ENCODE results near the gene TOMT. TPM values are rescaled to one million over a fixed set of nuclear protein-coding genes. Genes with fewer than 3 reads are reported as not detected.
"Not testable (repeated sequence)": the region's sequence is repeated elsewhere in the genome, so short reads cannot be mapped to it uniquely, and the experiment has no call there.

Gene TOMT
- total RNA-seq, 1 experiment from 2014 or later, result not detected

- TF ChIP-seq SMAD4 (CRISPR knock-in tag; IDR thresholded peaks at IDR 0.05), result no peak
- TF ChIP-seq FOXP1 (CRISPR knock-in tag; IDR thresholded peaks at IDR 0.05; ENCODE audit: borderline replicate concordance), result no peak
- TF ChIP-seq NR3C1 (CRISPR knock-in tag; conservative IDR thresholded peaks at IDR 0.05; ENCODE audit: low read depth), result no peak
- no peak for TF ChIP-seq SMAD3 (CRISPR knock-in tag; IDR thresholded peaks at IDR 0.05; ENCODE audit: borderline replicate concordance)
- TF ChIP-seq MAX (CRISPR knock-in tag; IDR thresholded peaks at IDR 0.05), result no peak
- no peak for TF ChIP-seq GRHL2 (CRISPR knock-in tag; IDR thresholded peaks at IDR 0.05; ENCODE audit: insufficient replicate concordance, severe bottlenecking)
- no peak for TF ChIP-seq ZBTB43 (CRISPR knock-in tag; IDR thresholded peaks at IDR 0.05)
- no peak for TF ChIP-seq HMGA2 (CRISPR knock-in tag; IDR thresholded peaks at IDR 0.05)
- no peak for TF ChIP-seq ETV6 (CRISPR knock-in tag; IDR thresholded peaks at IDR 0.05)
- TF ChIP-seq MXD4 (CRISPR knock-in tag; IDR thresholded peaks at IDR 0.05; ENCODE audit: borderline replicate concordance), result no peak
- TF ChIP-seq IRF2 (CRISPR knock-in tag; IDR thresholded peaks at IDR 0.05; ENCODE audit: borderline replicate concordance, low read depth), result no peak
- TF ChIP-seq TEAD1 (CRISPR knock-in tag; IDR thresholded peaks at IDR 0.05), result no peak
- no peaks in the 10 kb centered on the region for H3K4me1 Mint-ChIP-seq
- POLR2A ChIA-PET, result no interaction called here
- no peak overlapping the region for H3K27ac Mint-ChIP-seq
- H3K27me3 Mint-ChIP-seq (ENCODE audit: low read depth), result no peaks in the 10 kb centered on the region; the same call in 1 of the 2 replicates
- ATAC-seq, result no peak
- no peak overlapping the region for H3K4me3 Mint-ChIP-seq
- DNase-seq (ENCODE audit: low spot score), result no peak
- CTCF ChIA-PET, result no interaction called here
- peaks cover 11% of the 10 kb centered on the region for H3K9me3 Mint-ChIP-seq
- 0 out of 2 replicates have a peak, but pooled peaks cover 3% of the 10 kb centered on the region for H3K36me3 Mint-ChIP-seq
Observed at GRCh38 chr11:72150882-72151281, 45.2 kb downstream of the TOMT start.

GRCh38 chr11:72153874-72154273 lies 48.1 kb downstream of the TOMT start:
- CTCF ChIA-PET, result interaction anchor here (1.2 to 2.1 kb wide), 3 partner anchors 10 to 129 kb away, joined by 4 to 12 read pairs (median 10); no protein-coding TSS in a partner anchor
- POLR2A ChIA-PET; H3K4me1 Mint-ChIP-seq; DNase-seq (ENCODE audit: low spot score); H3K36me3 Mint-ChIP-seq; H3K4me3 Mint-ChIP-seq; H3K27ac Mint-ChIP-seq; H3K27me3 Mint-ChIP-seq (ENCODE audit: low read depth); ATAC-seq: not testable (repeated sequence)
- H3K9me3 Mint-ChIP-seq, result peaks cover 11% of the 10 kb centered on the region

- H3K4me3 Mint-ChIP-seq, result no peak overlapping the region
- H3K27me3 Mint-ChIP-seq (ENCODE audit: low read depth), result peaks cover 12% of the 10 kb centered on the region
- no peaks in the 10 kb centered on the region for H3K4me1 Mint-ChIP-seq
- DNase-seq (ENCODE audit: low spot score) (no peak), ATAC-seq (no peak)
- POLR2A ChIA-PET, result no interaction called here
- CTCF ChIA-PET, result interaction anchor here (2.1 kb wide), 2 partner anchors 11 to 130 kb away, joined by 10 to 12 read pairs; no protein-coding TSS in a partner anchor
- peaks cover 11% of the 10 kb centered on the region for H3K9me3 Mint-ChIP-seq
- TF ChIP-seq ZNF423 (CRISPR knock-in tag; IDR thresholded peaks at IDR 0.05) (no peak), JAZF1 (CRISPR knock-in tag; IDR thresholded peaks at IDR 0.05) (no peak), ZNF219 (CRISPR knock-in tag; IDR thresholded peaks at IDR 0.05; ENCODE audit: borderline replicate concordance) (no peak), ZNF232 (CRISPR knock-in tag; IDR thresholded peaks at IDR 0.05) (no peak), OVOL2 (CRISPR knock-in tag; IDR thresholded peaks at IDR 0.05; ENCODE audit: borderline replicate concordance) (no peak), NR3C1 (CRISPR knock-in tag; conservative IDR thresholded peaks at IDR 0.05; ENCODE audit: low read depth) (no peak), RELA (CRISPR knock-in tag; IDR thresholded peaks at IDR 0.05; ENCODE audit: borderline replicate concordance) (no peak), SMAD4 (CRISPR knock-in tag; IDR thresholded peaks at IDR 0.05) (no peak), NFE2L1 (CRISPR knock-in tag; IDR thresholded peaks at IDR 0.05) (no peak), MAX (CRISPR knock-in tag; IDR thresholded peaks at IDR 0.05) (no peak), CDX4 (CRISPR knock-in tag; IDR thresholded peaks at IDR 0.05; ENCODE audit: borderline replicate concordance) (no peak), PRRX2 (CRISPR knock-in tag; IDR thresholded peaks at IDR 0.05) (no peak), CREM (CRISPR knock-in tag; IDR thresholded peaks at IDR 0.05) (no peak), SOX15 (CRISPR knock-in tag; IDR thresholded peaks at IDR 0.05) (no peak), ATF1 (CRISPR knock-in tag; IDR thresholded peaks at IDR 0.05) (no peak), E2F1 (CRISPR knock-in tag; IDR thresholded peaks at IDR 0.05) (no peak), AFF4 (CRISPR knock-in tag; IDR thresholded peaks at IDR 0.05; ENCODE audit: borderline replicate concordance) (no peak)
- H3K36me3 Mint-ChIP-seq, result 0 out of 2 replicates have a peak, but pooled peaks cover 3% of the 10 kb centered on the region
- no peak overlapping the region for H3K27ac Mint-ChIP-seq
Observed at GRCh38 chr11:72154816-72155215, 49.1 kb downstream of the TOMT start.
